IPS-11a (cell line): Measurements from ENCODE around the gene ZBP1.
"Not testable (repeated sequence)": the region's sequence is repeated elsewhere in the genome, so short reads cannot be mapped to it uniquely, and the experiment has no call there.

Source experiments
- H3K4me3 ChIP-seq: one replicate; pipeline ENCODE4 v1.5.1; 2013; ENCODE audit warnings: low read depth, low read length, control low read depth

Gene ZBP1

DNA sequence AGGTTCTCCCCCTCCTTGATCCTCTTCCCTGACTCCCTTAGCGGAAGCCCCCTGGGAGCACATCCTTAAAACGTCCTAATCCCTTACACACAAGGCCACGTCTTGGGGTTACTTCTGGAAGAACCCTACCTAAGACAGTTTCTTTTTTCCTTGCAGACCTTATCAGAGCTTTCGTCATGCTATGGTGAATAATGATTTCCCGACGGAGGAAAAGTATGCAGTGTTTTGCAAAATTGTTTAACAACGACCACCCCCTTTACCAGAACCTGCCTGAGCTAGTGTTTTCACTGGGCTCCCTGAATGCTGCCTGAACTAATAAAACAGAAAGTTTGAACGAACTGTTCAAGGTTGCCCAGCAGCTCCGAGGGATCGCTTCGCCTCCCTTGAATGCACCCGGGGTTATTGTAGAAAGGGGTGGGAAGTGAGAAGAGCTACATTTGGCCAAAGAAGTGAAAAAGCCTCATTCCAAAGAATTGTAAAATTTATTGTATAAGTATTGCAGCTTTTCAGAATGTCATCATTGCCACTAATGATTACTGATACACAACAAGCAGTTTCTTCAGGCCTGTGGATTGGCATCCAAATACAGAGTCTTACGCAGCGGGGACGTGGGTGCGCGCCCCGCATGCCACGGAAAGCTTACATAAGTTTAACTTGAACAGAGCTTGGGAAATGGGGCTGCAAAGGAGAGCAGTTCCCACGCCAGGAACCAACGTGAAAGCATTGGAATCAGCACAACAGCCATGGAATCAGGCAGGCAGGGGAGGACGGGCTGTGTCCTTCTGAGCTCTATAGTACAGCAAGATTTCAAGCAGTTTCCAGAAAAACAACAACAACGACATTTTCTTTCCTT is 27.9 kb upstream of the ZBP1 start:
- no peak overlapping the region for H3K4me3 ChIP-seq

DNA sequence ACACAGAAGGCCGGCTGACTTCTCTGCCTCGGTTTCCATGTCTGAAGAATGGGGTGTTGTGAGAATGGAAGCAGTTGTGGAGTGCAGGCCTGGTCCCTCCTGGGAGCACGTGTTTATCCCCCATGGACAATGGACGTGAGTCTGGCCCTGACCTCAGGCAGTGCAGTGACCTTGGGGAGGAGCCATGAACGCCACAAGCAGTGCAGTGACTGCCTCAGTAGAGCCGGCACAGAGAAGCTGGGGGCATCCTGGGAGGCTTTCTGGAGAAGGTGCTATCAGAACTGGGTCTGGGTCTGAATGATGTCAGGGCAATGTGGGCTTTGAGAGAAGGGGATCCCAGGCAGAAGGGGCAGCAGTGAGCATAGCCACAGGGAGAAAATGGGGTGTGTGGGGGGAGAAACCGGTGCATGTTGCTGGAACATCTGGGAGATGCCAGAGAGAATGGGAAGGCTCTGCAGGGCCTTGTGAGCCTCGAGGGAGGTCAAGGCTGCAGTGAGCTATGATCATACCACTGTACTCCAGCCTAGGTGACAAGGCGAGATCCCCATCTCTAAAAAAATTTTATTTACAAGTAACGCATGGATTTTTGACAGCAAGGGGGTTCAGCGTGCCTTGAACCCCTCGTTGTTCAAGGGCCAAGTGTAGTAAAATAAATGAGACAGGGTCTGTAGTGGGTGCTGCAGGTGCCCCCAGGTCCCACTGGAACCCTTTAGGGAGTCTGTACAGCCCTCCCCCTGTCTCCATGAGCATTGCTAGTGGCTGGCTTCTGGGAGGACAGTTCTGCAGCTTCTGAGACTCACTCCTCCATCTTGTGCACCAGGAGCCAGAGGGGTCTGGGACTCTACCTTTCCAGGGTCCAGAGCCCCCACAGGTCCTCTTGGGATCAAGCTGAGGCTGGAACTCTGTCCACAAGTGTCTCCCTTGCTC is 27.0 kb upstream of the ZBP1 start:
- no peak overlapping the region for H3K4me3 ChIP-seq

DNA sequence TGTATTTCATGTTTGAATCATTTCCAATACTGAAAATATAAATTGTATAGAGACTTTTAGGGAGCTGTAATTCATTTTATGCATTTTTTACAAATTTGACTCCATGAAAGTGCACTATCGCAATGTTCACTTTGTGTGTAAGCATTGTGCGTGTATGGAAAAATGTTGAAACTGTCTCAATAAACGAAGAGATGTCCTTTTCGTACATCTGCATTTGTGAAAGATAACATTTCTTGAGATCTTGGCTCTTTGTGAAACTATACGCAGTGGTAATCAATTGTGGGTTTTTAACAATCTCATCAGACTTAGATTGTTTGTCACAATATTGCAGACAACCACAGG is 18.6 kb upstream of the ZBP1 start:
- H3K4me3 ChIP-seq = no peak overlapping the region

DNA sequence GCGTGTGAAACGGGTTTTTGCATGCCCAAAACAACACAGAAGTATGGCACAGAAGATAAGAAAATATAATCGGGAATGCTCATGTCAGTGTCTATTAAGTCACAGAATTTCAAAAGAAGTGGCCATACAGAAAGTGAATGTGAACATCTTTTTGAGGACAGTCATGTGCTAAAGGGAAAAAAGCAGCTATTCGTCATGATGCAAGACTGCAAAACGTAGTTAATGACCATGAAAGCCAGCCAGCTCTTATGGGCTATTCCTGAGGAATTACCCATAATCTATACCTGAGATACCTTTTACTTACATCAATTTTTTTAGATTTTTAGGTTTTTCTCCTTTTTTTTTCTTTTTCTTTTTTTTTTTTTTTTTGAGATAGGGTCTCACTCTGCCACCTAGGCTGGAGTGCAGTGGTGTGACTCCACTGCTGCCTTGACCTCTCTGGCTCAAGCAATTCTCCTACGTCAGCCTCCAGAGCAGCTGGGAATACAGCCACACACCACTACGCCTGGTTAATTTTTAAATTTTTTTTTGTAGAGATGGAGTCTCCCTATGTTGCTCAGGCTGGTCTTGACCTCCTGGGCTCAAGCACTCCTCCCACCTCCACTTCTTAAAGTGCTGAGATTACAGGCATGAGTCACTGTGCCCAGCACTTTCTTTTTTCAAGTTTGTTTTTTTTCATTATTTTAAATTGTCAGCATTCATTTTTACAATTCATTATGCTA is 18.1 kb upstream of the ZBP1 start:
- no peak overlapping the region for H3K4me3 ChIP-seq

DNA sequence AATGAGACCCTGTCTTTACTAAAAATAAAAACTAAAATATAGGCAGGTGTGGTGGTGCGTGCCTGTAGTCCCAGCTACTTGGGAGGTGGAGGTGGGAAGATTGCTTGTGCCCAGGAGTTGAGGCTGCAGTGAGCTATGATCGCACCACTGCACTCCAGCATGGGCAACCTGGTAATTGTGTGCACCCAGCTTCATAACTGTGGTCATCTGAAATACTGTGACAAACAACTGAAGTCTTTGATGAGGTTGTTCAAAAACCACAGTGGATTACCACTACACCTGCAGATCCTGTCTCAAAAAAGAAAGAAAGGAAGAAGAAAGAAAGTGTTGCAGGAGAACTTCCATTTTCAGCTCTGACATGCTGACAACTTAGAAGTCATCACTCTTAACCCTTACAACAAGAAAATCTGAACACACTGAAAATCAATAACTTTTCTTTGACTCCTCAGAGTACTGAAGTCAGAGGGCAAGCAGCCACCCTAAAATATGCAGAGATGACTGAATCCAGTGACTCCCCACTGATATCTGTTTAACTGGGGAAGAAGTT is 13.8 kb upstream of the ZBP1 start:
- H3K4me3 ChIP-seq = no peak overlapping the region

DNA sequence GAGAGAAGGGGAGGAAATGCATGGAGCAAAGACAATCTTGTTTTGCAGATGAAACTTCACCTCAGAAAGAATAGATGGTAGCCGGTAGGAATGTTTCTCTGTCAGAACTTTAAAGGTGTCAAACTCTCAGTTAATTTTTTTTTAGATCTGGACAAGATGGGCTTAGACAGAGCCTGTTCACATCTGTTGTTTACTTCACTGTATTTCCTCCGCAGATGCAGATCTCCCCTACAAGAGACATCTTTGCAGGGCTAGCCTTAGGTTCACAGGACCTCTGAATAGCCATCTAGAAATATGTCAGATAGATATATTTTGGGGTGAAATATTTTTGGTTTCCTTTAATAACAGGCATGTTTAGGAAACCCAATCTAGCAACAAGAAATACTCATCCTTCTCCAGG is 12.1 kb upstream of the ZBP1 start:
- no peak overlapping the region for H3K4me3 ChIP-seq

DNA sequence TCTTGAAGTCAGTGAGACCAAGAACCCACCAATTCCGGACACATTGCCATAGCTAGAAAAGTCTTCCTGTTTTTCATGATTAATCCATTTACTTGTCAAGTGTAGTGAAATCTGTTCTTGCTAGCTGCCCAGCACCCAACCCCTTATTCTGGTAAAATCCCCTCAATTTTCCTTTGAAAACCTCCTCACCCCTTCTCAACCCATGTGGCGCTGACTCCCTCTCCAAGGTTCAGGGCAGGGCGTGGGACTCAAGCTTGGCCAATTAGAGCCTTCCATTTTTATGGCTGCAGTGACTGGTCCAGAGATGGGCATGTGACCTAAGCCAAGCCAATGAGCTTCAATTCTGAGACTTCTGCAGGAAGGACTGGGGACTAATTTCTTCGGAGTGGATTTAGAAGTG is 9.8 kb upstream of the ZBP1 start:
- H3K4me3 ChIP-seq = no peak overlapping the region

DNA sequence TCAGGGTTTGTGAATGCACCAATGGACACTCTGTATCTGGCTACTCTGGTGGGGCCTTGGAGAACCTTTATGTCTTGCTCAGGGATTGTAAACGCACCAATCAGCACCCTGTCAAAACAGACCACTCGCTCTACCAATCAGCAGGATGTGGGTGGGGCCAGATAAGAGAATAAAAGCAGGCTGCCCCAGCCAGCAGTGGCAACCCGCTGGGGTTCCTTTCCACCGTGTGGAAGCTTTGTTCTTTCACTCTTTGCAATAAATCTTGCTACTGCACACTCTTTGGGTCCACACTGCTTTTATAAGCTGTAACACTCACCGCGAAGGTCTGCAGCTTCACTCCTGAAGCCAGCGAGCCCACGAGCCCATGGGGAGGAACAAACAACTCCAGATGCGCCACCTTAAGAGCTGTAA is 9.3 kb upstream of the ZBP1 start:
- not testable (repeated sequence) for H3K4me3 ChIP-seq

DNA sequence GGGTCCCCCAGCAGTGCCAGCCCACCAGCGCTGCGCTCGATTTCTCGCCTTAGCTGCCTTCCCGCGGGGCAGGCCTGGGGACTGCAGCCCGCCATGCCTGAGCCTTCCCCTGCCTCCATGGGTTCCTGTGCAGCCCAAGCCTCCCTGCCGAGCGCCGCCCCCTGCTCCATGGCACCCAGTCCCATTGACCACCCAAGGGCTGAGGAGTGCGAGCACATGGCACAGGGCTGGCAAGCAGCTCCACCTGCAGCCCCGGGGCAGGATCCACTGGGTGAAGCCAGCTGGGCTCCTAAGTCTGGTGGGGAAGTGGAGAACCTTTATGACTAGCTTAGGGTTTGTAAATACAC is 8.7 kb upstream of the ZBP1 start:
- not testable (repeated sequence) for H3K4me3 ChIP-seq

DNA sequence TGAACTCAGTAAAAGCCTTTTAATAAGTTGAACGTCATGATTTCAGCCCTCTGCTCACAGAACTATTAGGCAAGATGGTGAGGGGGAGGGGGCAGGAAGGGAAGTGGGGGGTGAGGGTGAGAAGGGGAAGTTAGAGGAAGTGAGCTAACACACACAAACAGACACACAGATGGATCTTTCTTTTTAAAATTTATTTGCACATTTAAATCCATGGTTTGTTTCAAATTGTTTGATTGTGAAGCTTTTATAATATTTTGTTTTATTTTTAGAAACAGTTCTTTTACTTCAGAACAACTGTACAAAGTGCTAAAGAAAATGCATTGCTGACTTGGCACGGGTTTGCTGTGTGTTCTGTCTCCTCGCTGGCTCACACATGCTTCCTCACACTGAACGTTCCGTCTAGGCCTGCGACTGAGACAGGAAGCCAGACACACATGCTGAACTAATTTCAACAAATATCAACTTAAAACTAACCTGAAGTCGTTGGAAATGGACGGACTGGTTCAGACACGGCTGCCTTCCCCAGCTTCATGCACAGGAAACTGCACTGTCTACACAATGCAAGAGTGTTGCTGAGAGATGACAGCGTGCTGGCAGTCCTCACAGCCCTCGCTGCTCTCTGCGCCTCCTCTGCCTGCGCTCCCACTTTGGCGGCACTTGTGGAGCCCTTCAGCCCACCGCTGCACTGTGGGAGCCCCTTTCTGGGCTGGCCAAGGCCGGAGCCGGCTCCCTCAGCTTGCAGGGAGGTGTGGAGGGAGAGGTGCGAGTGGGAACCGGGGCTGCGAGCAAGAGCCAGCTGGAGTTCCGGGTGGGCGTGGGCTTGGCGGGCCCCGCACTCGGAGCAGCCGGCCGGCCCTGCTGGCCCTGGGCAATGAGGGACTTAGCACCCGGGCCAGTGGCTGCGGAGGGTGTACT is 8.1 kb upstream of the ZBP1 start:
- H3K4me3 ChIP-seq = no peak overlapping the region

DNA sequence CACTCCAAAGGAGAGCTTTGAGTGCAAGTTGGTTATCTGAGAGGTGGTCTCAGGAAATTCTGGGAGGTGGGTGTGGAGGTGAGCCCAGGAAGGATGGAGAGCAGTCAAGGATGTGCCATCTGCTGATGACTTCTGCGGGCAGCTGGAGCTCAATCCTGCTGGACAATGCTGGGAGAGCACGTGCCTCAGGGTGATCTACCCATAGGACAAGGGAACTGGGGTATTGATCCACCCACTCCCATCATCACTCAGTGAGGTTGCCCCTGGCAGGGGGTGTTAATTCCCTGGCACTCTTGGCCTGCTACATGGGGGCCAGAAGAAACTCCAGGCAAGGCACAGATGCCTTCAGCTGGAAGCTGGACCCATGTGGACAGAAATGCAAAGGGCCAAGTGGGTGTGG is 7.1 kb upstream of the ZBP1 start:
- H3K4me3 ChIP-seq = no peak overlapping the region

DNA sequence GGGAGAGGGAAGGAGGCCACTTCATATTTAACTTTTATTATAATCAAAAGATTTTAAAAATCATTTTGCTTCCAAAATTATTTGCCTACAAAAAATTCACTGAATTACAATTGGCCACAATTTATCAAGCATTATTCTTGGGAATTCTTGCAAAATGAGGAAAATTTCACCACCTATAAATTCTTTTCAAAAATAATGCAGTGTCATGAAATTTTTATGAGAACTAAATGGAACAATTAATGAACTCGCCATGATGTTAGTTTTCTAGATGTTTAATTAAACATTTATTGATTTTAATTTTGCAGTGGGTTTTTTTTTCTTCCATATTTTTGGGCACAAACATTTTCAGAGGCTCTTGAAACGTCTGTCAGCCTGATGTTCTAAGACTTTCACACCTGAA is 5.8 kb upstream of the ZBP1 start:
- H3K4me3 ChIP-seq = no peak overlapping the region

DNA sequence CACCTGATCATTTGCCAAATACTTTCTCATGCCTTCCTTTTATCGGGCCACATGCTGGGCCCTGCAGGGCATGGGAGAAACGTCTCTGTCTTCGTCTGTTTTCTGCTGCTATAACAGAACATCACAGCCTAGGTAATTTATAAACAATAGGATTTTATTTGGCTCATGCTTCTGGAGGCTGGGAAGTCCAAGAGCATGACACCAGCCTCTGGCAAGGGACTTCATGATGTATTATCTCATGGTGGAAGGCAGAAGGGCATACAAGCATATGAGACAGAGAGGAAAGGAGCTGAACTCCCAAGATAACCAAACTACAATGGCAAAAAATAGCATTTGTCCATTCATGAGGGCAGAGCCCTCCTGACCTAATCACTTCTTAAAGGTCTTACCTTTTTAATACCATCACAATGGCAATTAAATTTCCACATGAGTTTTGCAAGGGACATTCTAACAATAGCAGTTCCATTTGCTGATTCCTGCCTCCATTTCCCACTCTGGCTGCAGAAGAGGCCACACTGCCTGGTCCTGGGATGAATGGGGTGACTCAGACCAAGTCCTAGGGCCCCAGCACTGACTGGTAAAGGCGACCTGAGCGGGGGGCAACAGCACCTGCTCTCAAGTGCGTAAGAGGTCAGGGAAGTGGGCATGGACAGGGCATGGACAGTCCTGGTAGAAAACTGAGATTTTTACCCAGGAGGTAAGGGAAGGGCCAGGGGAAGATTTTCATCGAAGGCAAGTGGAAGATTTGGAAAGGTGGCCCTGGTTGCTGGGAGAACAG is 5.1 kb upstream of the ZBP1 start:
- no peak overlapping the region for H3K4me3 ChIP-seq

DNA sequence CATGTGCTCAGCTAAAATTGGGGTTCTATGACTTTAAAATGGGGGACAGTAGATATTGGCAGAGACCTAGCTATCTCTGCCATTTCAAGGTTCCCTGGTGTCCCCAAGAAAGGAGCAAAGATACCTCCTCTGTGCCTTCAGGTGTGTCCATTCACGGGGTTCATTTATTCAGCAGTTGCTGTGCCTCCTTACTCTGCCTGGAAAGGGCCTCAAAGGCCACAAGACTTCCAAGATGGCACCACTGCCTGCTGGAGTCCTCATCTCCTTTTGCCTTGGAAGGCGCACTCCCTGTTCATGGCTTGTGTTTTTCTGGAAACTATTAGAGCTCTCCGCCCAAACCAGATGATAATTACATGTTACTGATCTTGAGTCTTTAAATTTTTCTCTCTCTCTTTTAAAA is 3.9 kb upstream of the ZBP1 start:
- no peak overlapping the region for H3K4me3 ChIP-seq

DNA sequence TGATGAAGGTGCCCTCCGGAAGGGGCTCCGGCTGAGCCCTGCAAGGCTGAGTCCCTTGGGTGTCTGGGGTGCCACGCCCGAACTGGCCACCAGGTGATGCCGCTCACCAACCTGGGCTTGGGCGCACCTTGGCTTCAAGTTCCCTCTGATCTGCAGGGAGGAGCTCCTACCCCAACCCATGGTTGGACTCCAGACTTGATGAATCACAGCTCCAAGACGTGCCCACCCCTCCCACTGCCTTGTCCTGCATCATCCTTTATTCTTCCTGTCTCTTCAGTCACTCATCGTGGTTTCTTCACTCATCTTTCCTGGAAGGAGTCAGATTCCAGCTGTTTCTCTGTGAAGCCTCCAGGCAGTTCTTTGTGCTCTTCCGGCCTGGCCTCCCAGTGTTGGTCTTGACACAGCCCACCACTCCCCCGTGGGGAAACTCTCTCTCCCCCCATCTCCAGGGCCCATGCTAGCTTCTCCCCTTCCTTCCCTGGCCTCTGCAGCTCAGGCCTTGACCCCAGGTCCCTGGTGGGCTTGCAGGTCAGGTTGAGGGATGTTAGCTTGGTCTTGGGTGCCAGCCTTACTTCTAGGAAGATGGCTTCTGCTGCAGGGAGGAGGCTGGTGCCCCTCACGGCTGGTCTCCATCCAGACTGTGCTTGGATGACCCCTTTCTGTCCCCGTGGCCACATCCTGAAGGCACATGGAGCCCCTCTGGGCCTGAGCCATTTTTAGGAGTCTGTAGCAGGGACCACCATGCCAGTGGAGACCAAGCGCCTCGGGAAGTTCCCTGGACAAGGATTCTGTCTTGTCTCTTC is 2.6 kb upstream of the ZBP1 start:
- no peak overlapping the region for H3K4me3 ChIP-seq

DNA sequence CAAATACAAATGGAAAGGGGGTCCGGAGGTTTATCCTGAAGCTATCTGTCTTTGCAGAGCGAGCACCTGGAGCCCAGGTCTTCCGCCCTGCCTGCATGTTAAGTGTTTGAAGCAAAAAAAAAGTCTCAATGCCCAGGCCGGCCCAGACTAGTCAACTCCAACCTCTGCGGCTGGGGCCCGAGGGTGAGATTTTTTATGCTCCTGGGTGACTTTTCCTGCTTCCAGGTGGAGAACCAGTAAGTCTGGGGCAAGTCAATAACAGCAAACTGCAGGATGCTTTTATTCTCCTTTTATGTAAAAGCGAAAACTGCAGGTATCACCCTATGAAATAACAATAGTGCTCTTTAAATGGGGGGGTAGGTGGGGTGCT is 2.0 kb upstream of the ZBP1 start:
- H3K4me3 ChIP-seq = no peak overlapping the region

DNA sequence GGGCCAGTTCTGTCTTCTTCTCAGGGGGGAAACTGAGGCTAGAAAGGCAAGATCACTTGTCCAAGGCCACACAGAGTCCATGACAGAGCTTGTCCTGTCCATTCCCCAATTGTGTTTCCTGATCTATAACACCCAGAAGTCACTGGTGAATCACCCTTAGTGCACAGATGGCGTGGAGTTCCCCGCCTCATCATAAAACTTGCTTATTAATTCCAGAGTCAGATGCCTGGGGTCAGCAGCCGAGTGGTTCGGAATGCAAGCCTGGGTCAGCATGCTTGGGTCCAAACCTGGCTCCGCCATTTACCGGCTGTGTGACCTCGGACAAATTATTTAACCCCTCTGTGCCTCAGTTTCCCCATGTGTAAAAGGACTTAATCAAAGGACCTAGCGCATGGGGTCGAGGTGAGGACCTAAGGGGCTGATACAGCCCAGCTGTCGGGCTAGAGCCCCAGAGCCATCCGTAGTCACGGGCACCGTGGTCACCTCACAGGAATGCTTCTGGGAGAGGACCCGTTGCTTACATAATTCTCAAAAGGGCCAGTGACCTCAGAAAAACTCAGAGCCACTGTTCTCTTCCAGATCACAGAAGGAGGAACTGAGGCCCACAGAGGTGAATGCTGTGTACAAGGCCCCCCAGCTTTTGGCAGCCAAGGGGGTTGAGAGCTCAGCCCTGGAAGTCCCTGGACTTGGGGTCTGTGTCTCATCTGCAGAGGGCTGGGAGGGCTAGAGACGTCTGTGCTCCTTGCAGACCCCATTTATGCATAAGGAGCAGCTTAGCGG is 1.4 kb upstream of the ZBP1 start:
- no peak overlapping the region for H3K4me3 ChIP-seq

DNA sequence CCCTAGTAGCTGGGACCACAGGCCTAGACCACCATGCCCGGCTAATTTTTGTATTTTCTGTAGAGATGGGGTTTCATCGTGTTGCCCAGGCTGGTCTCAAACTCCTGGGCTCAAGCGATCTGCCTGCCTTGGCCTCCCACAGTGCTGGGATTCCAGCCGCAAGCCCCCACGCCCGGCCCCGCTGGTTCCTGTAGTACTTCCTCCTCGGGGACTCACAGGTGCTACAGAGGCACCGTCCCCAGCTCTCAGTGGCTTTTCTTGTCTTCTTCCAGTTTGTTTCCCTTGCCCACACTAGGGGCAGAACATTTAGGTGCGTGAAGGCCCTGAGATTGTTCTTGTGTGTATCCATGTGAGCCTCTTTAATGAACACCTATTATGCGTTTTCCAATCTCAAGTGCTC is 773 bp upstream of the ZBP1 start:
- H3K4me3 ChIP-seq = no peak overlapping the region
